IMR-90 (cell line): Measurements from ENCODE around the gene SAMM50.

Source experiments
- BHLHE40 ChIP-seq: fragments of 150-350 bp; IDR thresholded peaks from 2 replicates; pipeline ENCODE4 v1.6.1; 2016; ENCODE audit warnings: mild to moderate bottlenecking, low read depth, low read length
- CEBPB ChIP-seq: IDR thresholded peaks from 2 replicates; pipeline ENCODE4 v1.6.1; 2012; ENCODE audit warnings: low read depth, low read length, improper control_type of control experiment
- CHD1 ChIP-seq: IDR thresholded peaks from 2 replicates; pipeline ENCODE4 v1.6.1; 2012; ENCODE audit warnings: low read depth, low read length, improper control_type of control experiment
- MAZ ChIP-seq: IDR thresholded peaks from 2 replicates; pipeline ENCODE4 v1.6.1; 2012; ENCODE audit warnings: low read depth, mild to moderate bottlenecking, low read length, improper control_type of control experiment, moderate library complexity, borderline replicate concordance
- MXI1 ChIP-seq: IDR thresholded peaks from 2 replicates; pipeline ENCODE4 v1.6.1; 2012; ENCODE audit warnings: low read depth, mild to moderate bottlenecking, low read length, moderate library complexity, borderline replicate concordance
- NFE2L2 ChIP-seq: fragments of 150-350 bp; IDR thresholded peaks from 2 replicates; pipeline ENCODE4 v1.6.1; 2016; ENCODE audit warnings: low read depth, mild to moderate bottlenecking, low read length
- POLR2A ChIP-seq: IDR thresholded peaks from 2 replicates; pipeline ENCODE4 v1.6.1; 2012; ENCODE audit warnings: mild to moderate bottlenecking, low read depth, low read length
- RAD21 ChIP-seq: IDR thresholded peaks from 2 replicates; pipeline ENCODE4 v1.6.1; 2012; ENCODE audit warnings: low read length, improper control_type of control experiment
- RCOR1 ChIP-seq: IDR thresholded peaks from 2 replicates; pipeline ENCODE4 v1.6.1; 2012; ENCODE audit warnings: mild to moderate bottlenecking, low read length, improper control_type of control experiment; ENCODE audit not compliant: insufficient replicate concordance
- RFX5 ChIP-seq: IDR thresholded peaks from 2 replicates; pipeline ENCODE4 v1.8.0; 2012; ENCODE audit warnings: low read depth, mild to moderate bottlenecking, low read length, moderate library complexity
- SMC3 ChIP-seq: fragments of 150-350 bp; IDR thresholded peaks from 2 replicates; pipeline ENCODE4 v1.6.1; 2016; ENCODE audit warnings: low read depth, mild to moderate bottlenecking, antibody characterized with exemption, low read length, moderate library complexity
- TF ChIP-seq, protein P1 (sequence below): conservative IDR thresholded peaks from 2 replicates; pipeline ENCODE4 v1.5.1; 2012; ENCODE audit warnings: mild to moderate bottlenecking, low read depth, low read length, improper control_type of control experiment
- TF ChIP-seq, protein P2 (sequence below): fragments of 150-350 bp; IDR thresholded peaks from 2 replicates; pipeline ENCODE4 v1.6.1; 2017; ENCODE audit warnings: mild to moderate bottlenecking, antibody characterized with exemption, low read length, low read depth

DNA sequence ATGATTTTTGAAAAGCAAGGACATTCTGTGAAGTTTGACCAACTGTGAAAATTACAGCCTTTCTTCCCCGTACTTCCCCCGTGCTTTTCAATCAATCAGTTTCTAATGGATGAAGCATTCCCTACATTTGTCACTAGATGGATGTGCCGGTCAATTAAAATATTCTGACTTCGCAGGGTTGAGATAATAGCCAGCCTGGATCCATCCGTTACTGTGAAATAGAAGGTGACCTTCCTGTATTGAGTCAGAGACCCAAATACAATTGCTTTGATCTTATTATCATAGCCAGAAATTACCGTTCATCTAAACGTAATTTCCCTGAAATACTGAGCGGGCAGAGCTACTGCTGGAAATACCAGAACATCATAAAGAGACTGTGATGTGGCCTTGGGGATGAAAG is 47.8 kb downstream of the SAMM50 start:
- TF ChIP-seq, protein P1, sequence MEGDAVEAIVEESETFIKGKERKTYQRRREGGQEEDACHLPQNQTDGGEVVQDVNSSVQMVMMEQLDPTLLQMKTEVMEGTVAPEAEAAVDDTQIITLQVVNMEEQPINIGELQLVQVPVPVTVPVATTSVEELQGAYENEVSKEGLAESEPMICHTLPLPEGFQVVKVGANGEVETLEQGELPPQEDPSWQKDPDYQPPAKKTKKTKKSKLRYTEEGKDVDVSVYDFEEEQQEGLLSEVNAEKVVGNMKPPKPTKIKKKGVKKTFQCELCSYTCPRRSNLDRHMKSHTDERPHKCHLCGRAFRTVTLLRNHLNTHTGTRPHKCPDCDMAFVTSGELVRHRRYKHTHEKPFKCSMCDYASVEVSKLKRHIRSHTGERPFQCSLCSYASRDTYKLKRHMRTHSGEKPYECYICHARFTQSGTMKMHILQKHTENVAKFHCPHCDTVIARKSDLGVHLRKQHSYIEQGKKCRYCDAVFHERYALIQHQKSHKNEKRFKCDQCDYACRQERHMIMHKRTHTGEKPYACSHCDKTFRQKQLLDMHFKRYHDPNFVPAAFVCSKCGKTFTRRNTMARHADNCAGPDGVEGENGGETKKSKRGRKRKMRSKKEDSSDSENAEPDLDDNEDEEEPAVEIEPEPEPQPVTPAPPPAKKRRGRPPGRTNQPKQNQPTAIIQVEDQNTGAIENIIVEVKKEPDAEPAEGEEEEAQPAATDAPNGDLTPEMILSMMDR: no peak
- TF ChIP-seq POLR2A (no peak), RCOR1 (no peak), CEBPB (no peak), CHD1 (no peak), BHLHE40 (no peak), SMC3 (no peak), MAZ (no peak), NFE2L2 (no peak), RAD21 (no peak), RFX5 (no peak), MXI1 (no peak)
- TF ChIP-seq, protein P2, sequence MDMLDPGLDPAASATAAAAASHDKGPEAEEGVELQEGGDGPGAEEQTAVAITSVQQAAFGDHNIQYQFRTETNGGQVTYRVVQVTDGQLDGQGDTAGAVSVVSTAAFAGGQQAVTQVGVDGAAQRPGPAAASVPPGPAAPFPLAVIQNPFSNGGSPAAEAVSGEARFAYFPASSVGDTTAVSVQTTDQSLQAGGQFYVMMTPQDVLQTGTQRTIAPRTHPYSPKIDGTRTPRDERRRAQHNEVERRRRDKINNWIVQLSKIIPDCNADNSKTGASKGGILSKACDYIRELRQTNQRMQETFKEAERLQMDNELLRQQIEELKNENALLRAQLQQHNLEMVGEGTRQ: no peak
